GM19463 (cell line): ENCODE results near the gene INHBC.

Experiments used
- ATAC-seq: cut with Tn5 transposase; IDR thresholded peaks from one replicate; pipeline ENCODE4 v1.9.1; 2021; ENCODE audit warnings: mild to moderate bottlenecking, moderate library complexity; ENCODE audit not compliant: unreplicated experiment

The INHBC gene

GRCh38 chr12:57454213-57454565, 19.6 kb downstream of the INHBC start:
- ATAC-seq, result no peak

- ATAC-seq, result peak; percentile 23
These were observed 20.2 kb downstream of the INHBC start, which contains the start of gene INHBE for GRCh38 chr12:57454566-57455373. Gene INHBE, plus strand, starts transcription at chr12:57455307. Its CDS starts 230 bp downstream, at chr12:57455537.

GRCh38 chr12:57455374-57456144, 21.0 kb downstream of the INHBC start:
- ATAC-seq, result no peak

- peak; percentile 29 for ATAC-seq
These were observed 21.6 kb downstream of the INHBC start for GRCh38 chr12:57456145-57456700.

- ATAC-seq, result no peak
These were observed 22.3 kb downstream of the INHBC start for GRCh38 chr12:57456737-57457490.

- ATAC-seq, result no peak
These were observed 24.1 kb downstream of the INHBC start for GRCh38 chr12:57458665-57459054.

- peak; percentile 50 for ATAC-seq
These were observed 24.6 kb downstream of the INHBC start for GRCh38 chr12:57459055-57459749.

GRCh38 chr12:57459750-57460467, 25.3 kb downstream of the INHBC start, which contains the start of gene GLI1:
Gene GLI1, plus strand, starts transcription at chr12:57459785. Its CDS starts 3,907 bp downstream, at chr12:57463692.
- no peak for ATAC-seq

- ATAC-seq, result no peak
These were observed 25.8 kb downstream of the INHBC start for GRCh38 chr12:57460468-57460784.

GRCh38 chr12:57460841-57461275, 26.3 kb downstream of the INHBC start:
- no peak for ATAC-seq

GRCh38 chr12:57461276-57461916, 26.8 kb downstream of the INHBC start:
- no peak for ATAC-seq

GRCh38 chr12:57461917-57462250, 27.3 kb downstream of the INHBC start:
- no peak for ATAC-seq

GRCh38 chr12:57462251-57462911, 27.8 kb downstream of the INHBC start:
- peak; percentile 62 for ATAC-seq

GRCh38 chr12:57462912-57463253, 28.3 kb downstream of the INHBC start:
- no peak for ATAC-seq

GRCh38 chr12:57464569-57464968, 30.0 kb downstream of the INHBC start:
- ATAC-seq, result no peak

- ATAC-seq, result no peak
These were observed 30.6 kb downstream of the INHBC start for GRCh38 chr12:57465030-57465746.

- ATAC-seq, result no peak
These were observed 31.3 kb downstream of the INHBC start for GRCh38 chr12:57465747-57466505.
